ENCODE results near the gene TBC1D7.

GRCh38 chr6:13371421-13372072 lies 43.2 kb upstream of the TBC1D7 start:
- TF ChIP-seq TARDBP (IDR thresholded peaks at IDR 0.05), result no peak
- no peak for TF ChIP-seq SP1 (IDR thresholded peaks at IDR 0.05)
- TF ChIP-seq CTBP1 (IDR thresholded peaks at IDR 0.05; ENCODE audit: borderline replicate concordance), result no peak
- TF ChIP-seq FOXM1 (IDR thresholded peaks at IDR 0.05; ENCODE audit: borderline replicate concordance), result no peak
- no peak for TF ChIP-seq SUZ12 (IDR thresholded peaks at IDR 0.05)
- TF ChIP-seq NFRKB (IDR thresholded peaks at IDR 0.05), result no peak
- no peak for TF ChIP-seq HDGF (IDR thresholded peaks at IDR 0.05; ENCODE audit: borderline replicate concordance)
- TF ChIP-seq PKNOX1 (IDR thresholded peaks at IDR 0.05), result no peak
- no peak for TF ChIP-seq BHLHE40 (IDR thresholded peaks at IDR 0.05; ENCODE audit: borderline replicate concordance)
- no peak for TF ChIP-seq FOXK2 (IDR thresholded peaks at IDR 0.05)
